ENCODE data around the gene ROR1.

The ROR1 gene

GRCh38 chr1:63821091-63822005 is 47.5 kb downstream of the ROR1 start:
- peak; percentile 65 for DNase-seq (ENCODE audit: low spot score)
- peak; percentile 93 for FAIRE-seq

GRCh38 chr1:63822540-63822939 is 48.7 kb downstream of the ROR1 start:
- no peak for DNase-seq (ENCODE audit: low spot score)
- no peak for FAIRE-seq

- FAIRE-seq, result peak; percentile 73
- DNase-seq (ENCODE audit: low spot score), result no peak
Measured at GRCh38 chr1:63824451-63824850, 50.6 kb downstream of the ROR1 start.

- FAIRE-seq (no peak), DNase-seq (ENCODE audit: low spot score) (no peak)
Measured at GRCh38 chr1:63825111-63825510, 51.3 kb downstream of the ROR1 start.

- FAIRE-seq (peak; percentile 99), DNase-seq (ENCODE audit: low spot score) (peak; percentile 86)
Measured at GRCh38 chr1:63826246-63826861, 52.5 kb downstream of the ROR1 start.

GRCh38 chr1:63827411-63828321 is 53.8 kb downstream of the ROR1 start:
- peak; percentile 65 for FAIRE-seq

GRCh38 chr1:63828322-63829044 is 54.7 kb downstream of the ROR1 start:
- DNase-seq (ENCODE audit: low spot score) (no peak), FAIRE-seq (no peak)

More at GRCh38 chr1:63827411-63828321, 53.8 kb downstream of the ROR1 start:
- DNase-seq (ENCODE audit: low spot score), result peak; percentile 44

- DNase-seq (ENCODE audit: low spot score), result no peak
- FAIRE-seq, result no peak
Measured at GRCh38 chr1:63829349-63830327, 55.8 kb downstream of the ROR1 start.

GRCh38 chr1:63831409-63831808 is 57.6 kb downstream of the ROR1 start:
- DNase-seq (ENCODE audit: low spot score) (no peak), FAIRE-seq (no peak)

- DNase-seq (ENCODE audit: low spot score) (no peak), FAIRE-seq (no peak)
Measured at GRCh38 chr1:63833363-63834119, 59.7 kb downstream of the ROR1 start.

- DNase-seq (ENCODE audit: low spot score) (peak; percentile 59), FAIRE-seq (peak; percentile 67)
Measured at GRCh38 chr1:63835128-63835527, 61.3 kb downstream of the ROR1 start.

GRCh38 chr1:63836374-63836773 is 62.6 kb downstream of the ROR1 start:
- FAIRE-seq (no peak), DNase-seq (ENCODE audit: low spot score) (no peak)

- FAIRE-seq (no peak), DNase-seq (ENCODE audit: low spot score) (no peak)
Measured at GRCh38 chr1:63836830-63837229, 63.0 kb downstream of the ROR1 start.

- FAIRE-seq (no peak), DNase-seq (ENCODE audit: low spot score) (no peak)
Measured at GRCh38 chr1:63843010-63843409, 69.2 kb downstream of the ROR1 start.

GRCh38 chr1:63843884-63844283 is 70.1 kb downstream of the ROR1 start:
- FAIRE-seq (no peak), DNase-seq (ENCODE audit: low spot score) (peak; percentile 32)

GRCh38 chr1:63845346-63845745 is 71.5 kb downstream of the ROR1 start:
- no peak for DNase-seq (ENCODE audit: low spot score)
- FAIRE-seq, result peak; percentile 20

GRCh38 chr1:63847308-63847910 is 73.6 kb downstream of the ROR1 start:
- no peak for FAIRE-seq
- DNase-seq (ENCODE audit: low spot score), result no peak

- no peak for FAIRE-seq
- DNase-seq (ENCODE audit: low spot score), result no peak
Measured at GRCh38 chr1:63848733-63849132, 74.9 kb downstream of the ROR1 start.

- DNase-seq (ENCODE audit: low spot score) (no peak), FAIRE-seq (no peak)
Measured at GRCh38 chr1:63849149-63849548, 75.3 kb downstream of the ROR1 start.
